GM21360 (cell line): Measurements from ENCODE around the gene ATP5PF.
"Not testable (repeated sequence)": the region's sequence is repeated elsewhere in the genome, so short reads cannot be mapped to it uniquely, and the experiment has no call there.

Source experiments
- ATAC-seq: cut with Tn5 transposase; IDR thresholded peaks from one replicate; pipeline ENCODE4 v1.9.1; 2021; ENCODE audit warnings: mild to moderate bottlenecking, moderate library complexity; ENCODE audit not compliant: unreplicated experiment

ATP5PF gene

GRCh38 chr21:25734904-25735645 lies at the start of gene ATP5PF, which contains the start of gene GABPA:
Gene ATP5PF (minus strand): TSS chr21:25734904. CDS start chr21:25729794, 5,110 bp downstream.
Gene GABPA (plus strand): TSS chr21:25734972. CDS start chr21:25741599, 6,627 bp downstream.
- peak; percentile 88 for ATAC-seq

GRCh38 chr21:25778126-25778875 lies 43.6 kb upstream of the ATP5PF start:
- not testable (repeated sequence) for ATAC-seq

DNA sequence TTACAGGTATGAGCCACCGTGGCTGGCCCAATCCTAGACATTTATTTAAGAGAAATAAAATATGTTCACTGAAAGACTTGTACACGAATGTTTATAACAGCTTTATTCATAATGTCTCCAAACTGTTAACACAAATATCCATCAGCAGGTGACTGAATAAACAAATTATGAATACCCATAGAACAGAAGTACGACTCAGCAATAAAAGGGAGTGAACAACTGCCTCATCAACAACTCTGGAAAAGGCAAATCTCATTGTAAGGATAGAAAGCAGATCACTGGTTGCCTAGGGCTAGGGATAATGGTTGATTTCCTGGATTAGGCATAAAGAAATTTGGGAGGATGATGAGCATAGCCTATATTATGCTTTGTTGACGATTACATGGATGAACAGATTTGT lies 41.7 kb upstream of the ATP5PF start:
- ATAC-seq: no peak

- no peak for ATAC-seq
These were observed 38.0 kb upstream of the ATP5PF start for GRCh38 chr21:25772686-25773085.

- no peak for ATAC-seq
These were observed 33.2 kb upstream of the ATP5PF start for GRCh38 chr21:25767921-25768320.

GRCh38 chr21:25764065-25764464 lies 29.4 kb upstream of the ATP5PF start:
- no peak for ATAC-seq

- no peak for ATAC-seq
These were observed 26.0 kb upstream of the ATP5PF start for GRCh38 chr21:25760677-25761076.

DNA sequence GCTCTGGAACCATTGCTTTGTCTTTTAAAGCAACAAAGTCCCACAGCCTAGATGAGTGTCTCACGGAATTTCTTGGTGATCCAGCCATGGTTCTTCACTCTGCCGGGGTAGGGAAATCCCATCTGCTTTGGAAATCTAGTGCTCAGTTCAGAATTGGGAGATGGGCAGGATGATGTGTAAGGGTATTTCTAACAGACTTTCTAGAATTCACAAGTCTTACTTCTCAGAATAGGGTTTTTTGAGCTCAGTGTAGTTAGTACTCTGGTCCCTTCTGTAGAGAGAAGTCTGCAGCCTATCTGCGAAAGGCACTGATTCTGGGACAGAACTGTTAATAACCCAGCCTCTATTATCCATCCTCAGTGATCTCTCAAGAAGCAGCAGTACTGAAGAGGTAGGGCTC lies 25.4 kb upstream of the ATP5PF start:
- no peak for ATAC-seq

DNA sequence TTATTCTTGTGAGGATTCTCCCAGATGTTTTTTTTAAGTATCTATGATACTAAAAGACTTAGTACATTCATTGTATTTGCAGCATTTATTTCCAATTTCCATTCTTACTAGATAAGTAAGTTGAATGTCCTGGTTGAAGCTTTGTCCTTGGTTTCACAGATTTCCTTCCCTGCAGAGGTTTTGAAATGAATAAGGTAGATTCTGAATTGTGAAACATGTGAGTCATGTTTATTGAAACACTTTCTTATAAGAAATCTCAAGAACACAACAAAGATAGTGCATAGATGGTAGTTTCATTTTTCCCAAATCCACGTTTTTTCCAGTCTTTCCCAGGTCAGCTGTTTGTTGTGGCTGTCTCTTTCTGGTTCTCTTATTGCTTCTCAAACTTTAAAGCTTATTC lies 24.9 kb upstream of the ATP5PF start:
- ATAC-seq: no peak

GRCh38 chr21:25757531-25757930 lies 22.8 kb upstream of the ATP5PF start:
- no peak for ATAC-seq

GRCh38 chr21:25756190-25756932 lies 21.7 kb upstream of the ATP5PF start:
- no peak for ATAC-seq

- no peak for ATAC-seq
These were observed 17.7 kb upstream of the ATP5PF start for GRCh38 chr21:25752416-25752815.

- ATAC-seq: no peak
These were observed 15.4 kb upstream of the ATP5PF start for GRCh38 chr21:25750085-25750484.

DNA sequence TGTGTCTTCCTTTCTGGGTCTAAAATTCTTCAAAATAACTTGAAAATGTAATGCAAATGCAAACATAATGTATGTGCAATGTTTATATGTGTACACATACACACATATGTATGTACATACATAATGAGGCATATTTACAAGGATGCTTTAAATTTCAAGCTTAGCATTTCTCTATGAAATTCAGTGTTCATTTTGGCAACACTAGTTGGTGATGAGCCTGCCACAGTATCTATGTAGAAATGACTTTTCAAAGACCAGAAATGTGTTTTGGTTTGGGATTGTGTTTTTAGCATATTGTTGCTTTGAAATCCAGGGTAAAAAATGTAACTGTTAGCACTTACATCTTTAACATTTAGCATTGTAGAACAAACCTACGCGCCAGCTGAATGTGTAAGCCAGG lies 10.2 kb upstream of the ATP5PF start:
- no peak for ATAC-seq

DNA sequence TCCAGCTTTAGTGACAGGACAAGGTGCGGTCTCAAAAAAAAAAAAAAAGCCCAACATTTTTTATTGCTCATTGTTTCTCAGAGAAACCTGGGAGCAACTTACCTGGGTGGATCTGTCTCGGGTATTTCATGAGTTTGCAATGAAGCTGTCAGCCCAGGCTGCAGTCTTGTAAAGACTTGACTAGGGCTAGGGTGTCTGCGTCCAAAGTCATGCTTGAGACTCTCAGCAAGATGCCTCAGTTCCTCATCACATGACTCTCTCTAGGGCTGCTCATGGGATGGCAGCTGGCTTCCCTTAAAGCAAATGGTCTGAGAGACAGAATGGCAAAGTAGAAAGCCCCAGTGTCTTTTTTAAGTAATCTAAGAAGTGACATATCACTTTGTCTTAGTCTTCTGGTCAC lies 8.2 kb upstream of the ATP5PF start:
- no peak for ATAC-seq

DNA sequence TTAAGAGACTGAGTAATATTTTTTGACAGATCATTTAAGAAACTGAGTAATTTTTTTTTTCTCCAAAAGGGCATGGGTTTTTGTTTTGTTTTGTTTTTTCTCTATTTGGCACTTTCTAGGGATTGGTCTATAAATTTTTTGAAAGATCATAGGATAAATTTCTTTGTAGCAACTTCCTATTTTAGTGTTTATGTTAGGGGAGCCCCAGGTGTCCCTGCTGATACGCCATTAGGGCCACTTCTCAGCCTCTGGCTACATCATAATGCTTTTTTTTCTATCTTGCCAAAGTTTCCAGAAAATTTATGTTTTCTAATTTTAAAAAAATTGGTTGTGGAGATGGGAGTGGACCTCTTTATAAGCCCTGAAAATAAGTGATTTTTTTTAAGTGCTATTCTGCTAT lies 2.7 kb upstream of the ATP5PF start:
- ATAC-seq: no peak

DNA sequence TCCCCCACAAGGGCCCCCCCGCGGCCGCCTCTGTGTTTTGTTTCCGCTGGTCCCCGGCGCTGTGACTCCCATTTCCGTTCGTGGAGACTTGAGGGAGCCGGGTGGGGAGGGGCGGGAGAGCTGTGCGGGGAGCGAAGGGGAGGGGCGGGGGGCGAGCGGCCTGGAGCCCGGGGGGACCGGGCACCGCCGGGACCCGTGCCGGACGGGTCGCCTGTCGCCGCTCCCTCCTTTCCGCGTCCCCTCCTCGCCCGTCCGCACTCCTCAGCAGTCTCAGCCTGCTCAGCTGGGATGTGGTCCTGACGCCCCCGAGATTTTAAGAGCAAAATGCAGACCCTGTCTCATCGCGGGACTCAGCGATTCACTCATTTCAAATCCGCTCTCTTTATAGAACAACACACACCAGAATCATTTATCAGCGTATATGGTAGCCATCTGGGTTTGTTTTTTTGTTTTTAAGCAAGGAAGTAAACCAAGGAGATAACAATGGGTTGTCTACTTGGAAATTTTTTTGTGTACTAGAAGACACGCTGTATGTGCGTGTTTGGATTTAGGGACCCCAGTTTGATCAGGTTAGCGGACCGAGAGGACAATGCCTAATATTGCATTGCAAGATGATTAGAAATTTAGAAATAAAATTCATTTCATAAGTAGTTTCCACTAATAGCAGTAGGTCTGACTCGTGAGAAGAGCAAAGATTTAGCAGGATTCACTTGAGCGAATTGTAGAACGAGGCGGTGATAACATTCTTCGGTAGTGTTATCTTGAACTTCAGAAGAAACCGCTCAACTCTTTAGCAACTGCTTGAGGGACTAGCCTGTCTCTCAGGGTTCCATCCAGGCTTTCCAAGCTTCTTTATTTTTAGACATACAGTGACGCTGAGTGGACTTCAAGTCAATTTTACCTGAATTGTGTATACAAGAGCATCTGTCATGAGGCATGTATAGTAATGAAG lies 1.2 kb upstream of the ATP5PF start:
- peak; percentile 11 for ATAC-seq

- ATAC-seq: no peak
These were observed 125 bp downstream of the ATP5PF start for GRCh38 chr21:25734654-25734903.

DNA sequence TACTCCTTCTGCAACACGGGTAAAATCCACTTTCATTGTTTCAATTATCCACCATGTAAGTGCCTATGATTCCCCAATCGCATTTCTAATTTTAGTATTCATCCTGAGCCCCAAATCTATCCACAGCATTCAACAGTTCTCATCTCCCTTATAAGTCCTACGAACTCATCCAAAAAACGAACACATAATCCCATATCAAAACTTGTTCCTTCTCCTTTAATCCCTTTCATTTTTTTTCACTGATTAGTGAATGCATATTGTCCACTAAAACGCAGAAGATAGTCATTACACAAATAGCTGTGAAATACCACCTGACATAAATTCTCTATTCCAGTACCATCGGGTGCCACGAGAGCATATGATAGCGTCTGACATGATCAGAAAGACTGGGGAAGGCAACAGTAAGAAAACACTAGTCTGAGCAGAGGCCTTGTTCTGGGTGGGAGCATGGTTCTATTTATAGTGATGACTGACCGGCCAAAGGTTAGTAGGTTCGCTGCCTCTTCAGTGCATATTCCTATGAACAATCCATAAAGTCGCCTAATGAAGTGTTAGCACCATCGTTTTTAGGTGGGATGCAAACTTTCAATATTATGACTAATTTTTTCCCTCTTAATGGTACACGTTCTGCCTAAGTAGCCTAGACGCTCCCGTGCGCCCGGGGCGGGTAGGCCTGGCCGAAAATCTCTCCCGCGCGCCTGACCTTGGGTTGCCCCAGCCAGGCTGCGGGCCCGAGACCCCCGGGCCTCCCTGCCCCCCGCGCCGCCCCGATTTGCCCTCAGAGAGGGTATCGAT lies 648 bp downstream of the ATP5PF start:
- peak; percentile 10 for ATAC-seq
